ENCODE data around the gene ENPP3. TPM values are rescaled to one million over a fixed set of nuclear protein-coding genes. Genes with fewer than 3 reads are reported as not detected.

The ENPP3 gene
- total RNA-seq, 1 donor from 2014 or later, result 0.14 TPM

- Mint-ChIP-seq H3K27me3 (ENCODE audit: low read depth) (no peaks in the 10 kb centered on the region), H3K4me1 (no peaks in the 10 kb centered on the region), H3K9me3 (peaks cover under 1% of the 10 kb centered on the region), H3K4me3 (no peak overlapping the region), H3K27ac (ENCODE audit: unreplicated experiment) (no peak overlapping the region), H3K36me3 (ENCODE audit: low read depth) (no peaks in the 10 kb centered on the region)
- DNase-seq (ENCODE audit: low read depth, low spot score), result no peak
- TF ChIP-seq, protein P1, sequence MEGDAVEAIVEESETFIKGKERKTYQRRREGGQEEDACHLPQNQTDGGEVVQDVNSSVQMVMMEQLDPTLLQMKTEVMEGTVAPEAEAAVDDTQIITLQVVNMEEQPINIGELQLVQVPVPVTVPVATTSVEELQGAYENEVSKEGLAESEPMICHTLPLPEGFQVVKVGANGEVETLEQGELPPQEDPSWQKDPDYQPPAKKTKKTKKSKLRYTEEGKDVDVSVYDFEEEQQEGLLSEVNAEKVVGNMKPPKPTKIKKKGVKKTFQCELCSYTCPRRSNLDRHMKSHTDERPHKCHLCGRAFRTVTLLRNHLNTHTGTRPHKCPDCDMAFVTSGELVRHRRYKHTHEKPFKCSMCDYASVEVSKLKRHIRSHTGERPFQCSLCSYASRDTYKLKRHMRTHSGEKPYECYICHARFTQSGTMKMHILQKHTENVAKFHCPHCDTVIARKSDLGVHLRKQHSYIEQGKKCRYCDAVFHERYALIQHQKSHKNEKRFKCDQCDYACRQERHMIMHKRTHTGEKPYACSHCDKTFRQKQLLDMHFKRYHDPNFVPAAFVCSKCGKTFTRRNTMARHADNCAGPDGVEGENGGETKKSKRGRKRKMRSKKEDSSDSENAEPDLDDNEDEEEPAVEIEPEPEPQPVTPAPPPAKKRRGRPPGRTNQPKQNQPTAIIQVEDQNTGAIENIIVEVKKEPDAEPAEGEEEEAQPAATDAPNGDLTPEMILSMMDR (conservative IDR thresholded peaks at IDR 0.05), result no peak
These were observed 99.0 kb downstream of the ENPP3 start for GRCh38 chr6:131736003-131736596.

GRCh38 chr6:131736811-131737210, 99.7 kb downstream of the ENPP3 start:
- H3K9me3 Mint-ChIP-seq, result no peaks in the 10 kb centered on the region
- TF ChIP-seq, protein P1 (conservative IDR thresholded peaks at IDR 0.05), result no peak
- H3K36me3 Mint-ChIP-seq (ENCODE audit: low read depth), result no peaks in the 10 kb centered on the region
- H3K27me3 Mint-ChIP-seq (ENCODE audit: low read depth), result no peaks in the 10 kb centered on the region
- H3K27ac Mint-ChIP-seq (ENCODE audit: unreplicated experiment), result no peak overlapping the region
- no peaks in the 10 kb centered on the region for H3K4me1 Mint-ChIP-seq
- DNase-seq (ENCODE audit: low read depth, low spot score), result no peak
- no peak overlapping the region for H3K4me3 Mint-ChIP-seq

DNA sequence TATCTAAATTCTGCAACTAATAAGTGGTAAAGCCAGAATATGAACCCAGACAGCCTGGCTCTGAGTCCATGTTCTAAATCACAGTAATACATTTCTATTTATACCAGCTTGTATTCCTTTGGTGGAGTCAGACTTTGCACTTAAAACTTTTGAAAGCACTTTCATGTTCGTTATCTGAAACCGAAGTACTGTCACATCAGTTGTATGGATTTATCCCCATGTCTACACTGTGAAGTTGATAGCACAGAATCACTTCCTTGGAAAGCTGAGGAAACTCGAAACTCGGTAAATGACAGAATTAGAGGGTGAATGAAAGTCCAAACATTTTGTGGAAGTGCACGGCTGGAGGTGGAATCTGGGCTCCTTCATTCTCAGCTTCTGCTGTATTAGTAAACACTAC, 102.0 kb downstream of the ENPP3 start:
- no peaks in the 10 kb centered on the region for H3K36me3 Mint-ChIP-seq (ENCODE audit: low read depth)
- no peak overlapping the region for H3K27ac Mint-ChIP-seq (ENCODE audit: unreplicated experiment)
- no peak for DNase-seq (ENCODE audit: low read depth, low spot score)
- TF ChIP-seq, protein P1 (conservative IDR thresholded peaks at IDR 0.05), result no peak
- H3K4me3 Mint-ChIP-seq, result no peak overlapping the region
- H3K4me1 Mint-ChIP-seq, result no peaks in the 10 kb centered on the region
- H3K9me3 Mint-ChIP-seq, result no peaks in the 10 kb centered on the region
- H3K27me3 Mint-ChIP-seq (ENCODE audit: low read depth), result no peaks in the 10 kb centered on the region

DNA sequence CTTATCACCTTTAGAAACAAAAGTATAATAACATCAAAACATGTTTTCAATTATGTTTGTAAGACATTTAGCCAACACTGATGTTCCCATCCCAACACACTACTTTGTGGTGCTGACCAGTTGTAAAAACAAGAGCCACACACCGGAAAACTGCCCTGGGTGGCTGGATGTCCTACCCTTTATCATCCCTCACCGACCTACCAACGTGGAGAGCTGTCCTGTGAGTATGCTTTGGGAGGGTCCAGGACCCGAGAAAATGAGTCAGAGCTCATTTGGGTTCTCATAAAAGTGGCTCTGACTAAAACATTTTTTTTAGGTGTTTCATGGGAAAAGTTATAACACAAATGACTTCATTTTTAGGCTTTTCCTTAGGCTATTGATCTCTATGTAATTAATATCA, 103.1 kb downstream of the ENPP3 start:
- no peaks in the 10 kb centered on the region for H3K36me3 Mint-ChIP-seq (ENCODE audit: low read depth)
- no peaks in the 10 kb centered on the region for H3K9me3 Mint-ChIP-seq
- no peaks in the 10 kb centered on the region for H3K4me1 Mint-ChIP-seq
- no peak overlapping the region for H3K27ac Mint-ChIP-seq (ENCODE audit: unreplicated experiment)
- H3K27me3 Mint-ChIP-seq (ENCODE audit: low read depth), result no peaks in the 10 kb centered on the region
- H3K4me3 Mint-ChIP-seq, result no peak overlapping the region
- DNase-seq (ENCODE audit: low read depth, low spot score), result no peak
- TF ChIP-seq, protein P1 (conservative IDR thresholded peaks at IDR 0.05), result no peak

GRCh38 chr6:131741688-131742393, 104.7 kb downstream of the ENPP3 start:
- TF ChIP-seq, protein P1 (conservative IDR thresholded peaks at IDR 0.05), result no peak
- Mint-ChIP-seq H3K4me3 (no peak overlapping the region), H3K27me3 (ENCODE audit: low read depth) (no peaks in the 10 kb centered on the region), H3K27ac (ENCODE audit: unreplicated experiment) (no peak overlapping the region), H3K36me3 (ENCODE audit: low read depth) (no peaks in the 10 kb centered on the region), H3K9me3 (no peaks in the 10 kb centered on the region), H3K4me1 (no peaks in the 10 kb centered on the region)
- DNase-seq (ENCODE audit: low read depth, low spot score), result no peak

All from neural crest cell (in vitro differentiated cells).